Measurements from ENCODE around the gene CCNB1IP1.

The CCNB1IP1 gene

DNA sequence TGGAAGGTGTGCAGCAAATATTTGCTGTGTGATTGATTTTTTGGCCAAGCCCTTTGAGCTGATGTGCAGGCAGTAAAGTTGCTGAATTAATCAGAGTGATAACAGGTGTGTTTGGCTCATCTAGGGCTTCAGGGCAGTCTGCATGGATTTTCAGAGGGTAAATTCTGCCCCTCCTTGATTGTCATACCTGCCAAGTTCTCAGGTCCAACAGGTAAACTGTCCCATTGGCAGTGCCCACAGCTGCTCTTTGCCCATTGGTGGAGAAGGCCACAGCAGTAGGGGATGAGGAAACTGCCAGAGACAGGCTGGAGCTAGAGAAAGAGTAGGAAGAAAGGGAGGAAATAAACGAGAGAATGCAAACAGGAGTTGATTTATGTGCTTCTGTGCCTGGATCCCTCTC, 46.7 kb upstream of the CCNB1IP1 start (continued):
- TF ChIP-seq, protein P1, sequence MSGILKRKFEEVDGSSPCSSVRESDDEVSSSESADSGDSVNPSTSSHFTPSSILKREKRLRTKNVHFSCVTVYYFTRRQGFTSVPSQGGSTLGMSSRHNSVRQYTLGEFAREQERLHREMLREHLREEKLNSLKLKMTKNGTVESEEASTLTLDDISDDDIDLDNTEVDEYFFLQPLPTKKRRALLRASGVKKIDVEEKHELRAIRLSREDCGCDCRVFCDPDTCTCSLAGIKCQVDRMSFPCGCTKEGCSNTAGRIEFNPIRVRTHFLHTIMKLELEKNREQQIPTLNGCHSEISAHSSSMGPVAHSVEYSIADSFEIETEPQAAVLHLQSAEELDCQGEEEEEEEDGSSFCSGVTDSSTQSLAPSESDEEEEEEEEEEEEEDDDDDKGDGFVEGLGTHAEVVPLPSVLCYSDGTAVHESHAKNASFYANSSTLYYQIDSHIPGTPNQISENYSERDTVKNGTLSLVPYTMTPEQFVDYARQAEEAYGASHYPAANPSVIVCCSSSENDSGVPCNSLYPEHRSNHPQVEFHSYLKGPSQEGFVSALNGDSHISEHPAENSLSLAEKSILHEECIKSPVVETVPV (CRISPR knock-in tag; IDR thresholded peaks at IDR 0.05), result no peak

DNA sequence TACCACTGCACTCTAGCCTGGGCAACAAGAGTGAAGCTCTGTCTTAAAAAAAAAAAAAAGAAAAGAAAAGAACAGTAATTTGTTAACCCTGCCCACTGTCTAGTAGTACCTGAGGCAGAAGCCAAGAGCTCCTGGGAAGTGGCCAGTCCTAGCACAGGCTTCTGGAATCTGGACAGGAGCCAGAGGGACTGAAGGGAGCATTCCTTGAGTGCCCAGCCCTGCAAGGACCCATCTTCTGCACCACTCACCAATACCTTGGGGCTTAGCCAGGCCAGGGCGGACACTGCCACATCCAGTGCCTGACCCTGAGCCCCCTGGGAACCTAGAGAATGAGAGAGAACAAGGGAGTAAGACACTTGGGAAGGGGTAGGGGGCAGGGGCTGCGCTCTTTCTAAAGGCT, 44.1 kb upstream of the CCNB1IP1 start:
- ATAC-seq, result no peak
- TF ChIP-seq ISL1 (CRISPR knock-in tag; IDR thresholded peaks at IDR 0.05) (no peak), ESRRG (CRISPR knock-in tag; IDR thresholded peaks at IDR 0.05) (no peak), TOX (CRISPR knock-in tag; IDR thresholded peaks at IDR 0.05; ENCODE audit: borderline replicate concordance) (no peak), PPARA (CRISPR knock-in tag; IDR thresholded peaks at IDR 0.05; ENCODE audit: borderline replicate concordance) (no peak), ZNF8 (CRISPR knock-in tag; IDR thresholded peaks at IDR 0.05) (no peak), ARNTL (CRISPR knock-in tag; IDR thresholded peaks at IDR 0.05; ENCODE audit: borderline replicate concordance, low read depth) (no peak), GLIS3 (CRISPR knock-in tag; IDR thresholded peaks at IDR 0.05) (no peak), CSDC2 (CRISPR knock-in tag; IDR thresholded peaks at IDR 0.05) (no peak)
- TF ChIP-seq, protein P1 (CRISPR knock-in tag; IDR thresholded peaks at IDR 0.05), result no peak

DNA sequence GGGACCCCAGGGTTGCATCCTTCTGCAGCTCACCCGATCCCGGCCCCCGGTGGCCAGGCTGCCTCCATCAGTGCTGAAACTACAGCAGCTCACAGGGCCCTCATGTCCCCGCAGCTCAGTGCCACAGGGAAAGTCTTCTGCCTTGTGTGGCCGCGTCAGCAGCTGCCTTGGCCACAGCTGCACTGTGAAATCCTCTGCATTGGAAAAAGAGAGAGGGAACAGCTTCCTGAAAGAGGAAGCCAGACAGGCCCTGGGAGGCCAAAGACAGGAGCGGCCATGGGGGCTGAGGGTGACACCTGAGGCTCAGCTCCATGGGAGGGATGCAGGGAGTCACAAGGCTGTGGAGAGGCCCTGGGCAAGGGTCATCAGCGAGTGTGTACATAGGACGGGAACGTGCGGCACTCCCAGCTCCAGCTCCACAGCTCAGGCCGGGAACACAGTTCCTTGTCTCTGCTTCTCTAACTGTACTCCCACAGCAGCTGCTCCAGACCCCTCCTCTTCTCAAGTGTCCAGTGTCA, 43.1 kb upstream of the CCNB1IP1 start:
- TF ChIP-seq CSDC2 (CRISPR knock-in tag; IDR thresholded peaks at IDR 0.05) (no peak), ZNF70 (CRISPR knock-in tag; IDR thresholded peaks at IDR 0.05) (no peak), RARB (CRISPR knock-in tag; IDR thresholded peaks at IDR 0.05) (no peak), ARNTL (CRISPR knock-in tag; IDR thresholded peaks at IDR 0.05; ENCODE audit: borderline replicate concordance, low read depth) (no peak), SNAI2 (CRISPR knock-in tag; IDR thresholded peaks at IDR 0.05) (no peak), ESRRG (CRISPR knock-in tag; IDR thresholded peaks at IDR 0.05) (no peak)
- TF ChIP-seq, protein P2, sequence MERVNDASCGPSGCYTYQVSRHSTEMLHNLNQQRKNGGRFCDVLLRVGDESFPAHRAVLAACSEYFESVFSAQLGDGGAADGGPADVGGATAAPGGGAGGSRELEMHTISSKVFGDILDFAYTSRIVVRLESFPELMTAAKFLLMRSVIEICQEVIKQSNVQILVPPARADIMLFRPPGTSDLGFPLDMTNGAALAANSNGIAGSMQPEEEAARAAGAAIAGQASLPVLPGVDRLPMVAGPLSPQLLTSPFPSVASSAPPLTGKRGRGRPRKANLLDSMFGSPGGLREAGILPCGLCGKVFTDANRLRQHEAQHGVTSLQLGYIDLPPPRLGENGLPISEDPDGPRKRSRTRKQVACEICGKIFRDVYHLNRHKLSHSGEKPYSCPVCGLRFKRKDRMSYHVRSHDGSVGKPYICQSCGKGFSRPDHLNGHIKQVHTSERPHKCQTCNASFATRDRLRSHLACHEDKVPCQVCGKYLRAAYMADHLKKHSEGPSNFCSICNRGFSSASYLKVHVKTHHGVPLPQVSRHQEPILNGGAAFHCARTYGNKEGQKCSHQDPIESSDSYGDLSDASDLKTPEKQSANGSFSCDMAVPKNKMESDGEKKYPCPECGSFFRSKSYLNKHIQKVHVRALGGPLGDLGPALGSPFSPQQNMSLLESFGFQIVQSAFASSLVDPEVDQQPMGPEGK (CRISPR knock-in tag; IDR thresholded peaks at IDR 0.05; ENCODE audit: borderline replicate concordance), result no peak
- TF ChIP-seq, protein P3, sequence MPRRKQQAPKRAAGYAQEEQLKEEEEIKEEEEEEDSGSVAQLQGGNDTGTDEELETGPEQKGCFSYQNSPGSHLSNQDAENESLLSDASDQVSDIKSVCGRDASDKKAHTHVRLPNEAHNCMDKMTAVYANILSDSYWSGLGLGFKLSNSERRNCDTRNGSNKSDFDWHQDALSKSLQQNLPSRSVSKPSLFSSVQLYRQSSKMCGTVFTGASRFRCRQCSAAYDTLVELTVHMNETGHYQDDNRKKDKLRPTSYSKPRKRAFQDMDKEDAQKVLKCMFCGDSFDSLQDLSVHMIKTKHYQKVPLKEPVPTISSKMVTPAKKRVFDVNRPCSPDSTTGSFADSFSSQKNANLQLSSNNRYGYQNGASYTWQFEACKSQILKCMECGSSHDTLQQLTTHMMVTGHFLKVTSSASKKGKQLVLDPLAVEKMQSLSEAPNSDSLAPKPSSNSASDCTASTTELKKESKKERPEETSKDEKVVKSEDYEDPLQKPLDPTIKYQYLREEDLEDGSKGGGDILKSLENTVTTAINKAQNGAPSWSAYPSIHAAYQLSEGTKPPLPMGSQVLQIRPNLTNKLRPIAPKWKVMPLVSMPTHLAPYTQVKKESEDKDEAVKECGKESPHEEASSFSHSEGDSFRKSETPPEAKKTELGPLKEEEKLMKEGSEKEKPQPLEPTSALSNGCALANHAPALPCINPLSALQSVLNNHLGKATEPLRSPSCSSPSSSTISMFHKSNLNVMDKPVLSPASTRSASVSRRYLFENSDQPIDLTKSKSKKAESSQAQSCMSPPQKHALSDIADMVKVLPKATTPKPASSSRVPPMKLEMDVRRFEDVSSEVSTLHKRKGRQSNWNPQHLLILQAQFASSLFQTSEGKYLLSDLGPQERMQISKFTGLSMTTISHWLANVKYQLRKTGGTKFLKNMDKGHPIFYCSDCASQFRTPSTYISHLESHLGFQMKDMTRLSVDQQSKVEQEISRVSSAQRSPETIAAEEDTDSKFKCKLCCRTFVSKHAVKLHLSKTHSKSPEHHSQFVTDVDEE (CRISPR knock-in tag; IDR thresholded peaks at IDR 0.05), result no peak
- ATAC-seq, result no peak

DNA sequence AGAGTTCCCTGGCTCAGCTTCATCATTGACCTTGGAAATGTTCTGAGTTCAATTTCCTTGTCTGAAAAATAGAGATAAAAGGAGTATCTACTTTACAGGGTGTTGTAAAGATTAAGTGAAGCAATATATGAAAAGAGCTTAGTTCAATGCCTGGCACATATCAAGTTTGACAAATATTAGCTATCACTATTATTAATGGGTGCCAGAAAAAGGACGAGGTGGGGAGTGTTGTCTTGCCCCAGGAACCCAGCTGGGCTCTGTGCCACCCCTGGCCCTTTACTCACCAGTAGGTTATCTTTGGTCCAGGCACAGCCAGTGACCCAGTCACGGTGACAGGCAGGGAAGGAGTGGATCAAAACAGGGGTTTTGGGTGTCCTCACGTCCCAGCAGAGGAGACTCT, 42.4 kb upstream of the CCNB1IP1 start:
- no peak for ATAC-seq
- TF ChIP-seq, protein P1 (CRISPR knock-in tag; IDR thresholded peaks at IDR 0.05), result no peak
- TF ChIP-seq, protein P2 (CRISPR knock-in tag; IDR thresholded peaks at IDR 0.05; ENCODE audit: borderline replicate concordance), result no peak
- TF ChIP-seq RARB (CRISPR knock-in tag; IDR thresholded peaks at IDR 0.05) (no peak), BACH2 (CRISPR knock-in tag; IDR thresholded peaks at IDR 0.05; ENCODE audit: borderline replicate concordance) (no peak), ARNTL (CRISPR knock-in tag; IDR thresholded peaks at IDR 0.05; ENCODE audit: borderline replicate concordance, low read depth) (no peak), PPARA (CRISPR knock-in tag; IDR thresholded peaks at IDR 0.05; ENCODE audit: borderline replicate concordance) (no peak), ISL1 (CRISPR knock-in tag; IDR thresholded peaks at IDR 0.05) (no peak), ZFP3 (CRISPR knock-in tag; IDR thresholded peaks at IDR 0.05) (no peak), CSDC2 (CRISPR knock-in tag; IDR thresholded peaks at IDR 0.05) (no peak), GLIS3 (CRISPR knock-in tag; IDR thresholded peaks at IDR 0.05) (no peak), ZNF565 (CRISPR knock-in tag; conservative IDR thresholded peaks at IDR 0.05; ENCODE audit: low read depth) (no peak), SNAI2 (CRISPR knock-in tag; IDR thresholded peaks at IDR 0.05) (no peak), ZNF8 (CRISPR knock-in tag; IDR thresholded peaks at IDR 0.05) (no peak), ESRRG (CRISPR knock-in tag; IDR thresholded peaks at IDR 0.05) (no peak), TOX (CRISPR knock-in tag; IDR thresholded peaks at IDR 0.05; ENCODE audit: borderline replicate concordance) (no peak), ZNF70 (CRISPR knock-in tag; IDR thresholded peaks at IDR 0.05) (no peak), ZC3H10 (CRISPR knock-in tag; IDR thresholded peaks at IDR 0.05) (no peak), TCF4 (CRISPR knock-in tag; IDR thresholded peaks at IDR 0.05; ENCODE audit: borderline replicate concordance) (no peak)
- TF ChIP-seq, protein P3 (CRISPR knock-in tag; IDR thresholded peaks at IDR 0.05), result no peak

Data from SK-N-SH treated with all-trans-retinoic acid at 6 μM for 48 hours (cell line).